ENCODE data around the gene RBM43.

Gene RBM43

DNA sequence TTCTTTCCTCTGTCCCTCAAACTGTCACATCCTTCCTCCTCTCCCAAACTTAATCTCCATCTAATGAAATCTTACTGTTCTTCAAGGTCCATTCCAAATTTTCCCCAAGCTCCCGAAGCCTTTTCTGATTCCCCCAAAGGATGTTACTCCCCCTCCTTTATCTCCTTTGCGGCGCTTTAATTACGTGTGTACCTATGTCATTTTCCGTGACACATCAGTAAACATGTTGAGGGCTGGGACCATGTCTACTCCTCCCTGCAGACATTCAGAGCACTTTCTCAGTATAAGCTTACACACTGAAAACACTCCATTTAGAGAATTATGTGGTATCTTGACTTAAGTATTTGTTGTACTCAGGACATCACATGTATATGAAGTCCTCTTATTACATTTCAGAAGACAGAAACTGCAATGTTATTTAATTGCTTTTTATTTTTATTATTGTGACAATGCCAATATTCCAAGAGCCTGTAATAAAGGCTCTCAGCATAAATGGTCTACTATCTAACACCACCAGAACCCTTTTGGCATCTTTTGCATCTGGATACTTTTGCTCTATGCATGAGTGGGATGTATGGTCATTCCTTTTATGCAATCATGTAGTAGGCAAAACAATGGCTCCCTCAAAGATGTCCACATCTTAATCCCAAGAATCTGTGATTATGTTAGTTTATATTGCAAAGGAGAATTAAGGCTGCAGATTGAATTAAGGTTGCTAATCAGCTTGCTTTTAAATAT is 26.0 kb upstream of the RBM43 start:
- peak overlapping the region in 1 of 2 experiments; percentile 98 for H3K27ac ChIP-seq (ENCODE audit: insufficient read depth in 1 of 2, low read depth in 1 of 2, low read length in 2 of 2, poor library complexity in 1 of 2, severe bottlenecking in 2 of 2)
- H3K27me3 ChIP-seq (replicated peaks in 2 of 5; ENCODE audit: control insufficient read depth in 4 of 5, insufficient read depth in 5 of 5, low read length in 4 of 5) = no peaks in the 10 kb centered on the region
- peak overlapping the region in 6 of 7 experiments; percentile 52 to 94 (median 84) for H3K4me3 ChIP-seq (ENCODE audit: control insufficient read depth in 1 of 7, extremely low read depth in 1 of 7, insufficient read depth in 4 of 7, low read depth in 2 of 7, low read length in 6 of 7)
- POLR2A ChIA-PET = no interaction called here
- CTCF ChIA-PET = interaction anchor here (0.7 kb wide), 1 partner anchor 148 kb away, joined by 3 read pairs; no protein-coding TSS in a partner anchor
- H3K9me3 ChIP-seq (ENCODE audit: control extremely low read depth in 1 of 5, control insufficient read depth in 4 of 5, insufficient read depth in 2 of 5, low read depth in 1 of 5, low read length in 4 of 5) = no peaks in the 10 kb centered on the region
- 88% methylated on average over 4 of the region's 5 CpGs for WGBS (ENCODE audit: insufficient coverage)
- DNase-seq = peak in 2 of 3 donors; percentile 13 to 20
- peaks cover 2 to 4% (median 3%) of the 10 kb centered on the region in 4 experiments for H3K36me3 ChIP-seq (ENCODE audit: control insufficient read depth in 4 of 4, insufficient read depth in 4 of 4, low read length in 3 of 4)
- peaks cover 19 to 37% (median 27%) of the 10 kb centered on the region in 4 experiments for H3K4me1 ChIP-seq (ENCODE audit: control extremely low read depth in 1 of 4, control insufficient read depth in 4 of 4, insufficient read depth in 4 of 4, low read length in 3 of 4)

DNA sequence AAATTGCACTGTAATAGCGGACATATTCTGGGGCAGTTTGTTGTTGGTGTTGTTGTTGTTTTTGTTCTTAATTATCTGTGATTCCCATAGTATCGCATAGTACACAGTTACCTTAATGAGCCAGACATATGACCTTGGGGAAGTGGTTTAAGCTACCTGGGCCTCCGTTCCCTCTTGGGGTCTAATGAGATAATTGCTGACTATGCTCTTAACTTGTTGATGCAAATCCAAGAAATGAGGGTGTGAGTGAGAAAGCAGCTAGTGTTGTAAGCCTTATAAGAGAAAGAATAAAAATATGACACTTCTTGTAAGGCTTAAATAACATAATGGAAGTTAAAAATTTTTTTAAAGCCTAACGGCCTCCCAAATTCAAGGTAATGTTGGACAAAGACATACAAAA is 20.7 kb upstream of the RBM43 start:
- no peak overlapping the region for H3K27ac ChIP-seq (ENCODE audit: insufficient read depth in 1 of 2, low read depth in 1 of 2, low read length in 2 of 2, poor library complexity in 1 of 2, severe bottlenecking in 2 of 2)
- ChIA-PET POLR2A (interaction anchor here (1.0 kb wide), 1 partner anchor 9 kb away, joined by 4 read pairs; no protein-coding TSS in a partner anchor), CTCF (interaction anchor here (1.0 kb wide), 2 partner anchors 9 to 18 kb away, joined by 3 read pairs; no protein-coding TSS in a partner anchor)
- peaks cover 2 to 13% (median 6%) of the 10 kb centered on the region in 4 experiments for H3K4me1 ChIP-seq (ENCODE audit: control extremely low read depth in 1 of 4, control insufficient read depth in 4 of 4, insufficient read depth in 4 of 4, low read length in 3 of 4)
- no peaks in the 10 kb centered on the region for H3K9me3 ChIP-seq (ENCODE audit: control extremely low read depth in 1 of 5, control insufficient read depth in 4 of 5, insufficient read depth in 2 of 5, low read depth in 1 of 5, low read length in 4 of 5)
- DNase-seq = no peak
- H3K4me3 ChIP-seq (ENCODE audit: control insufficient read depth in 1 of 7, extremely low read depth in 1 of 7, insufficient read depth in 4 of 7, low read depth in 2 of 7, low read length in 6 of 7) = no peak overlapping the region
- 83% methylated on average over 1 of the region's 4 CpGs for WGBS (ENCODE audit: insufficient coverage)
- H3K27me3 ChIP-seq (replicated peaks in 2 of 5; ENCODE audit: control insufficient read depth in 4 of 5, insufficient read depth in 5 of 5, low read length in 4 of 5) = no peaks in the 10 kb centered on the region
- H3K36me3 ChIP-seq (ENCODE audit: control insufficient read depth in 4 of 4, insufficient read depth in 4 of 4, low read length in 3 of 4) = peaks cover 15 to 45% (median 42%) of the 10 kb centered on the region in 4 experiments

DNA sequence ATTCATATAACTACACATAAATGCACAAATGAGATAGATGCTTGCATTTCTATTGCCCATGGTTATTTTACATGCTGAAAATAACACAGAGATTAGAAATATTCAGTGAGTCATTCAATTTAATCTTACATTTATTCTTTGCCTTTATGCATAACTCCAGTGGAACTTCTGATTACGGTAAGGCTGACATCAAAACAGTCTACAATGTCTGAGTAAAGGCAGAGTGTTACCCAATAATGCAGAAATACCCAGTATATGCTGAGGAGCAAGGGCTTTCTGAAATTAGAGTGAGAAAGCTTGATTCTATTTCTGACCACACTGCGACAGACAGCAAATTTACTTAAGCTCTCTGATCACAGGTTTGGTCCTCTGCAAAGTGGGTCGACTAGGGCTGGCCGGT is 18.6 kb upstream of the RBM43 start:
- H3K4me1 ChIP-seq (ENCODE audit: control extremely low read depth in 1 of 4, control insufficient read depth in 4 of 4, insufficient read depth in 4 of 4, low read length in 3 of 4) = peaks cover 0 to 1% (median 0%) of the 10 kb centered on the region in 4 experiments
- 62% methylated on average over 3 of the region's 4 CpGs for WGBS (ENCODE audit: insufficient coverage)
- ChIA-PET CTCF (interaction anchor here (0.6 to 1.7 kb wide), 3 partner anchors 10 to 141 kb away, joined by 3 to 6 read pairs (median 4); no protein-coding TSS in a partner anchor), POLR2A (no interaction called here)
- H3K27me3 ChIP-seq (replicated peaks in 2 of 5; ENCODE audit: control insufficient read depth in 4 of 5, insufficient read depth in 5 of 5, low read length in 4 of 5) = no peaks in the 10 kb centered on the region
- H3K27ac ChIP-seq (ENCODE audit: insufficient read depth in 1 of 2, low read depth in 1 of 2, low read length in 2 of 2, poor library complexity in 1 of 2, severe bottlenecking in 2 of 2) = no peak overlapping the region
- no peak overlapping the region for H3K4me3 ChIP-seq (ENCODE audit: control insufficient read depth in 1 of 7, extremely low read depth in 1 of 7, insufficient read depth in 4 of 7, low read depth in 2 of 7, low read length in 6 of 7)
- H3K9me3 ChIP-seq (ENCODE audit: control extremely low read depth in 1 of 5, control insufficient read depth in 4 of 5, insufficient read depth in 2 of 5, low read depth in 1 of 5, low read length in 4 of 5) = no peaks in the 10 kb centered on the region
- DNase-seq = no peak
- H3K36me3 ChIP-seq (ENCODE audit: control insufficient read depth in 4 of 4, insufficient read depth in 4 of 4, low read length in 3 of 4) = peaks cover 17 to 63% (median 53%) of the 10 kb centered on the region in 4 experiments

DNA sequence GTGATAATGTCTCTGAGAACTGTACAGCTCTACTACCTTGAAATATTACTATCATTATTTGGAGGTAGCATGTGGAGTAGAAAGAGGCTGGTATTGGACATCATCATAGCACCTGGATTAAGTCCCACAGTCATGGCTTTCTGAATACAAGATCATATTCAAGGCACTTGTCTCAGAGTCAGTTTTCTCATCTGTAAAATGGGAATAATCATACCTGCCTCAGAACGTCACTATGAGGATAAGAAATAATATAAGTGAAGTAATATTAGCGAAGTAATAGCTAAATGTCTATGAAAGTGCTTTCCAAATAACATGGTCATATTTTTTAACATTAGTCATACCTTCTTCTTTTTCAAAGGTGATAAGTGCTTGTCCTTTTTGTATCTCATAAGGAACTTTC is 16.8 kb upstream of the RBM43 start:
- ChIA-PET CTCF (interaction anchor here (1.2 kb wide), 1 partner anchor 14 kb away, joined by 4 read pairs; no protein-coding TSS in a partner anchor), POLR2A (no interaction called here)
- H3K9me3 ChIP-seq (ENCODE audit: control extremely low read depth in 1 of 5, control insufficient read depth in 4 of 5, insufficient read depth in 2 of 5, low read depth in 1 of 5, low read length in 4 of 5) = no peaks in the 10 kb centered on the region
- no peak overlapping the region for H3K4me3 ChIP-seq (ENCODE audit: control insufficient read depth in 1 of 7, extremely low read depth in 1 of 7, insufficient read depth in 4 of 7, low read depth in 2 of 7, low read length in 6 of 7)
- H3K36me3 ChIP-seq (ENCODE audit: control insufficient read depth in 4 of 4, insufficient read depth in 4 of 4, low read length in 3 of 4) = peaks cover 17 to 77% (median 57%) of the 10 kb centered on the region in 4 experiments
- no peak overlapping the region for H3K27ac ChIP-seq (ENCODE audit: insufficient read depth in 1 of 2, low read depth in 1 of 2, low read length in 2 of 2, poor library complexity in 1 of 2, severe bottlenecking in 2 of 2)
- H3K4me1 ChIP-seq (ENCODE audit: control extremely low read depth in 1 of 4, control insufficient read depth in 4 of 4, insufficient read depth in 4 of 4, low read length in 3 of 4) = no peaks in the 10 kb centered on the region
- no CpG with 5 or more reads among the region's 2 CpGs for WGBS (ENCODE audit: insufficient coverage)
- DNase-seq = no peak
- no peaks in the 10 kb centered on the region for H3K27me3 ChIP-seq (replicated peaks in 2 of 5; ENCODE audit: control insufficient read depth in 4 of 5, insufficient read depth in 5 of 5, low read length in 4 of 5)

DNA sequence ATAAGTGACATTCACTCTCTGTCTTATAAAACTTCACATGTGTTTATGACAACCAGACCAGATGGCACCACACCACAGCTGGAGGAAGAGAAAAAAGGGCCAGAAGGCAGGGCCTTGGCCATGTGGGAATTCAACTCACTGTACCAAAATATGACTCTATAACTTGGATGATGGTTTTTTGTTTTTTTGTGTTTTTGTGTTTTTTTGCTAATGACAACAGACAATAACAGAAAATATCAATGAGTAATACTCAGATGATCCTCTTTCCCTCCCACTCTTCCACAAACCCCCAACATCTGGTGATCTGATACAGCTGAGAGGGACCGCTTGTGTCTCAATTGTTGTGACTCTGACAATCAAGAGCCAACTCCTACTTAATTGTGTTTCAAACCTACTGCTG is 15.4 kb upstream of the RBM43 start:
- POLR2A ChIA-PET = interaction anchor here (0.6 kb wide), 1 partner anchor 40 kb away, joined by 3 read pairs; no protein-coding TSS in a partner anchor
- DNase-seq = no peak
- Histone ChIP-seq H3K36me3 (ENCODE audit: control insufficient read depth in 4 of 4, insufficient read depth in 4 of 4, low read length in 3 of 4) (peaks cover 15 to 87% (median 60%) of the 10 kb centered on the region in 4 experiments), H3K4me3 (ENCODE audit: control insufficient read depth in 1 of 7, extremely low read depth in 1 of 7, insufficient read depth in 4 of 7, low read depth in 2 of 7, low read length in 6 of 7) (no peak overlapping the region), H3K9me3 (ENCODE audit: control extremely low read depth in 1 of 5, control insufficient read depth in 4 of 5, insufficient read depth in 2 of 5, low read depth in 1 of 5, low read length in 4 of 5) (no peaks in the 10 kb centered on the region), H3K27me3 (replicated peaks in 2 of 5; ENCODE audit: control insufficient read depth in 4 of 5, insufficient read depth in 5 of 5, low read length in 4 of 5) (no peaks in the 10 kb centered on the region), H3K4me1 (ENCODE audit: control extremely low read depth in 1 of 4, control insufficient read depth in 4 of 4, insufficient read depth in 4 of 4, low read length in 3 of 4) (no peaks in the 10 kb centered on the region), H3K27ac (ENCODE audit: insufficient read depth in 1 of 2, low read depth in 1 of 2, low read length in 2 of 2, poor library complexity in 1 of 2, severe bottlenecking in 2 of 2) (no peak overlapping the region)
- WGBS (ENCODE audit: insufficient coverage) = no CpG with 5 or more reads among the region's 1 CpG
- CTCF ChIA-PET = interaction anchor here (1.0 kb wide), 1 partner anchor 124 kb away, joined by 3 read pairs; no protein-coding TSS in a partner anchor

DNA sequence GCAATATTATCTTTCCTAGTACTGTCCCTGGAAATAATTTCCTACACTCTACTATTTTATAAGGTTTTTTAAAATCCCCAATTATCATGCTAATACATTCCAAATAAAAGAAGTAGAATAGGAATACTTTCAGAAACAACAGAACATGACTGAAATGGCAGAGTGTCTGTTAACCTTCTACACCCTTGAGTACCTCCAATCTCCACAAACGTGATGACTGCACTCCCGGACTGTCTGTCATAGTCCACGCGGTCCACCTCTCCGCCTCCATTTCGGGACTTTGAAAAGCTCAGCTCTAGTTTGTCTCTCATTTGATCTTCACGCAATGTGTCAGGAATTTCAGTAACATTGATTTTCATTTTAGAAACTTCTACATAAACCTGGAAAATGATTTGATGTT is 13.6 kb upstream of the RBM43 start:
- DNase-seq = no peak
- H3K36me3 ChIP-seq (ENCODE audit: control insufficient read depth in 4 of 4, insufficient read depth in 4 of 4, low read length in 3 of 4) = peaks cover 16 to 87% (median 59%) of the 10 kb centered on the region in 4 experiments
- POLR2A ChIA-PET = no interaction called here
- no peak overlapping the region for H3K4me3 ChIP-seq (ENCODE audit: control insufficient read depth in 1 of 7, extremely low read depth in 1 of 7, insufficient read depth in 4 of 7, low read depth in 2 of 7, low read length in 6 of 7)
- no peaks in the 10 kb centered on the region for H3K27me3 ChIP-seq (replicated peaks in 2 of 5; ENCODE audit: control insufficient read depth in 4 of 5, insufficient read depth in 5 of 5, low read length in 4 of 5)
- no peaks in the 10 kb centered on the region for H3K4me1 ChIP-seq (ENCODE audit: control extremely low read depth in 1 of 4, control insufficient read depth in 4 of 4, insufficient read depth in 4 of 4, low read length in 3 of 4)
- 98% methylated on average over 6 of the region's 7 CpGs for WGBS (ENCODE audit: insufficient coverage)
- H3K27ac ChIP-seq (ENCODE audit: insufficient read depth in 1 of 2, low read depth in 1 of 2, low read length in 2 of 2, poor library complexity in 1 of 2, severe bottlenecking in 2 of 2) = no peak overlapping the region
- no peaks in the 10 kb centered on the region for H3K9me3 ChIP-seq (ENCODE audit: control extremely low read depth in 1 of 5, control insufficient read depth in 4 of 5, insufficient read depth in 2 of 5, low read depth in 1 of 5, low read length in 4 of 5)
- CTCF ChIA-PET = no interaction called here

DNA sequence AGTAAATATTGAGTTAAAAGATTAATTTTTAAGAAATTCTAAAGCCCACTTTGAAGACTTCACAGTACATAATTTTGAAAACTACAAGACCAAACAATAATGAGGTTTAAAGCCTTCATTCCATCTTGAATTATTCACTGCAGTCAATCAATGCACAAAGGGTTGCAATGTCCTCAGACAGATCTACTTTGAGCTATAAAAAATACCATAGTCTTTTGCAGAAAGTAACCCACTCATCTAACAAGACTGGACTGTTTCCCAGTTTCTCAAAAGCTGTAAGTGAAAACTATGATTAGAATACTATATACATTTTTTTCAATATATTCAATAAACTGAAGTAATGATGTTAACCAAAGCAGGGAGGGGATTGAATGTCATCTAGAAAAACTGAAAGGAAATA is 10.2 kb upstream of the RBM43 start:
- Histone ChIP-seq H3K27ac (ENCODE audit: insufficient read depth in 1 of 2, low read depth in 1 of 2, low read length in 2 of 2, poor library complexity in 1 of 2, severe bottlenecking in 2 of 2) (no peak overlapping the region), H3K9me3 (ENCODE audit: control extremely low read depth in 1 of 5, control insufficient read depth in 4 of 5, insufficient read depth in 2 of 5, low read depth in 1 of 5, low read length in 4 of 5) (peaks cover 0 to 3% (median 0%) of the 10 kb centered on the region in 5 experiments), H3K4me1 (ENCODE audit: control extremely low read depth in 1 of 4, control insufficient read depth in 4 of 4, insufficient read depth in 4 of 4, low read length in 3 of 4) (no peaks in the 10 kb centered on the region), H3K4me3 (ENCODE audit: control insufficient read depth in 1 of 7, extremely low read depth in 1 of 7, insufficient read depth in 4 of 7, low read depth in 2 of 7, low read length in 6 of 7) (no peak overlapping the region), H3K27me3 (replicated peaks in 2 of 5; ENCODE audit: control insufficient read depth in 4 of 5, insufficient read depth in 5 of 5, low read length in 4 of 5) (no peaks in the 10 kb centered on the region), H3K36me3 (ENCODE audit: control insufficient read depth in 4 of 4, insufficient read depth in 4 of 4, low read length in 3 of 4) (peaks cover 10 to 69% (median 41%) of the 10 kb centered on the region in 4 experiments)
- CTCF ChIA-PET = no interaction called here
- no peak for DNase-seq
- POLR2A ChIA-PET = no interaction called here
